Thyroid gland (tissue), 4 donors: Measurements from ENCODE around the gene DAPK1. TPM values are rescaled to one million over a fixed set of nuclear protein-coding genes. Genes with fewer than 3 reads are reported as not detected.

Source experiments
- DNase-seq, 2 donors: peaks; one replicate each; pipeline ENCODE4 v3.0.0-alpha.2; 2019
- H3K27ac ChIP-seq, 3 donors: fragments of 200-600 bp; sonication (generic); 1 replicate in 2 of 3; 2 replicates in 1 of 3; pipeline ENCODE4 v1.5.1; 2016 to 2019; ENCODE audit warnings: mild to moderate bottlenecking in 1 of 3, moderate library complexity in 1 of 3
- H3K27me3 ChIP-seq: fragments of 200-600 bp; sonication (generic); one replicate; pipeline ENCODE4 v1.5.1; 2019
- H3K36me3 ChIP-seq, 2 donors: fragments of 200-600 bp; sonication (generic); one replicate each; pipeline ENCODE4 v1.5.1; 2016 to 2019
- H3K4me1 ChIP-seq, 2 donors: fragments of 200-600 bp; sonication (generic); one replicate each; pipeline ENCODE4 v1.5.1; 2017 to 2019
- H3K4me3 ChIP-seq, 3 donors: fragments of 200-600 bp; sonication (generic); replicated peaks in 1 of 3; 1 replicate in 2 of 3; 2 replicates in 1 of 3; pipeline ENCODE4 v1.5.1; 2016; ENCODE audit warnings: mild to moderate bottlenecking in 1 of 3
- H3K9me3 ChIP-seq: fragments of 200-600 bp; sonication (generic); one replicate; pipeline ENCODE4 v1.5.1; 2017
- CTCF ChIP-seq, 6 experiments: fragments of 200-600 bp in 3 of 6; fragments of 450-650 bp in 3 of 6; sonication (generic) in 3 of 6; IDR thresholded peaks; one replicate each; pipeline ENCODE4 v1.5.1; 2016 to 2019; ENCODE audit warnings: antibody characterized with exemption in 6 of 6, mild to moderate bottlenecking in 2 of 6, inconsistent platforms in 1 of 6, moderate library complexity in 1 of 6
- POLR2A ChIP-seq, 2 donors: fragments of 450-650 bp; IDR thresholded peaks; one replicate each; pipeline ENCODE4 v1.6.1; 2017; ENCODE audit warnings: antibody characterized with exemption in 2 of 2, mild to moderate bottlenecking in 2 of 2, moderate library complexity in 1 of 2
- WGBS, 2 donors: methylation state at CpG; one replicate each; pipeline ENCODE4 v1.1.5; 2017; 5-methylcytosine and 5-hydroxymethylcytosine counted together
- intact Hi-C: fragments of 100-400 bp; cut with DNase I; formaldehyde crosslinking; loops from one replicate; pipeline ENCODE4 v1.15.1; 2023
- total RNA-seq, 4 donors: library from RNA; depleted of rRNA; stranded (reverse); fragments of >200 nt; gene quantifications; one replicate each; pipeline ENCODE4 v1.2.3, GENCODE V29; 2016

The DAPK1 gene
- total RNA-seq, 4 donors from 2014 or later = 32.0 to 76.2 (median 38.2) TPM

GRCh38 chr9:87681271-87682061 is 183.8 kb downstream of the DAPK1 start:
- Histone ChIP-seq H3K4me1 (peaks cover 15 to 17% of the 10 kb centered on the region in 2 donors), H3K4me3 (no peak overlapping the region), H3K9me3 (no peaks in the 10 kb centered on the region), H3K36me3 (peaks cover 5 to 7% of the 10 kb centered on the region in 2 donors), H3K27ac (no peak overlapping the region), H3K27me3 (no peaks in the 10 kb centered on the region)
- WGBS, 2 donors = 67 to 77% methylated on average over 11 of the region's 11 CpGs
- no peak for TF ChIP-seq CTCF (IDR thresholded peaks at IDR 0.05)
- no peak for TF ChIP-seq POLR2A (IDR thresholded peaks at IDR 0.05)
- intact Hi-C loops = no loop called here
- peak in 1 of 2 donors; percentile 35 for DNase-seq

- intact Hi-C loops = no loop called here
- Histone ChIP-seq H3K27me3 (no peaks in the 10 kb centered on the region), H3K4me3 (no peak overlapping the region), H3K9me3 (no peaks in the 10 kb centered on the region), H3K4me1 (peaks cover 9 to 11% of the 10 kb centered on the region in 2 donors), H3K36me3 (peaks cover 5 to 7% of the 10 kb centered on the region in 2 donors), H3K27ac (no peak overlapping the region)
- DNase-seq = no peak
- no peak for TF ChIP-seq POLR2A (IDR thresholded peaks at IDR 0.05)
- WGBS, 2 donors = 80 to 84% methylated on average over 4 of the region's 4 CpGs
Measured at GRCh38 chr9:87682085-87682484, 184.4 kb downstream of the DAPK1 start.

DNA sequence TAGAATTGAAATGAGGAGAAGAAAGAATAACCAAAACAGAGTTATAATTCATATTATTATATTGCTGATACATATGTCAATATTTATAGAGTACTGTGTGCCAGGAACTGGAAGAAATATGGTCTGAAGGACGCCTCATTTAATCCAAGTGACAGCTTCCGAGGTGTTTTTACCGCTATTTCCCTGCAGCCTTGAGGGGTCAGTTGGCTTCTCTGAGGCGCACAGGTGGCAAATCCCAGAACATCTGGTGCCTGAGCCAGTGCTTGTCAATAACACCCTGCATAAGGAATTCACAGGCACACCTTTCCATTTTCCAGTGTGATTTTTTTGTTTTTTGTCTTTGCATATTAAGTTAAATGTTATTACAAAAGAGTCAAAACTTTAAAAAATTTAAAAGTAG is 185.0 kb downstream of the DAPK1 start:
- no peak for DNase-seq
- Histone ChIP-seq H3K4me1 (peaks cover 6 to 8% of the 10 kb centered on the region in 2 donors), H3K27ac (no peak overlapping the region), H3K27me3 (no peaks in the 10 kb centered on the region), H3K36me3 (peaks cover 5 to 7% of the 10 kb centered on the region in 2 donors), H3K9me3 (no peaks in the 10 kb centered on the region), H3K4me3 (no peak overlapping the region)
- intact Hi-C loops = no loop called here
- 94 to 96% methylated on average over 4 of the region's 4 CpGs for WGBS, 2 donors
- no peak for TF ChIP-seq CTCF (IDR thresholded peaks at IDR 0.05)
- TF ChIP-seq POLR2A (IDR thresholded peaks at IDR 0.05) = no peak

GRCh38 chr9:87683751-87684626 is 186.3 kb downstream of the DAPK1 start:
- Histone ChIP-seq H3K4me3 (no peak overlapping the region), H3K4me1 (peaks cover 5 to 8% of the 10 kb centered on the region in 2 donors), H3K36me3 (peaks cover 5 to 7% of the 10 kb centered on the region in 2 donors), H3K27ac (no peak overlapping the region), H3K27me3 (no peaks in the 10 kb centered on the region), H3K9me3 (no peaks in the 10 kb centered on the region)
- no peak for DNase-seq
- intact Hi-C loops = no loop called here
- 80 to 88% methylated on average over 17 to 22 of the region's 24 CpGs for WGBS, 2 donors
- TF ChIP-seq POLR2A (IDR thresholded peaks at IDR 0.05) = no peak
- TF ChIP-seq CTCF (IDR thresholded peaks at IDR 0.05) = no peak

- Histone ChIP-seq H3K4me1 (peaks cover 5 to 8% of the 10 kb centered on the region in 2 donors), H3K27ac (no peak overlapping the region), H3K36me3 (peaks cover 5 to 7% of the 10 kb centered on the region in 2 donors), H3K4me3 (no peak overlapping the region), H3K9me3 (no peaks in the 10 kb centered on the region), H3K27me3 (no peaks in the 10 kb centered on the region)
- TF ChIP-seq POLR2A (IDR thresholded peaks at IDR 0.05) (no peak), CTCF (IDR thresholded peaks at IDR 0.05) (peak; percentile 43 to 81 (median 66))
- DNase-seq = peak; percentile 59 to 70
- intact Hi-C loops = no loop called here
- WGBS, 2 donors = 28 to 34% methylated on average over 11 of the region's 11 CpGs
Measured at GRCh38 chr9:87684627-87685219, 187.1 kb downstream of the DAPK1 start.
